ENCODE data around the gene GRM4. TPM values are rescaled to one million over a fixed set of nuclear protein-coding genes. Genes with fewer than 3 reads are reported as not detected.

The GRM4 gene
- total RNA-seq, 1 experiment from 2014 or later = not detected

DNA sequence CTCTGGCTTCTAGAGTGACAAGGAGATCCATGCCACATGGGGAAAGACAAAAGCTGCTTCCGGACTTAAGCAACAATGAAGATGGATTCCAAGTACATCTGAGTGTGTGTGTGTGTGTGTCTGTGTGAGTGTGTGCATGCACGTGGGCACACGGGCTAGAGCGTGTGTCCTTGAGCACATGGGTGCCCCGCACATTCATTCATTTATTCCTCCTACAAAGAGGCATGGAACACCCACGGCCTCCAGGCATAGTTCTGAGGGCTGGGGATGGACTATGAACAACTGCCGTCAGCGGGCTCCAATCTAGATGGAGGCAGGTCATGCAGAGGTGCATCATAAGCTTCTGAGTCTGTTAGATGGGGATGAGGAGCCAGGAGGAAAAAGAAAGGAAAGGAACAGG lies 49.1 kb downstream of the GRM4 start:
- Histone ChIP-seq H3K79me2 (ENCODE audit: low read length) (no peaks in the 10 kb centered on the region), H3K27me3 (ENCODE audit: low read length) (peaks cover 42% of the 10 kb centered on the region), H3K4me2 (ENCODE audit: low read length) (no peak overlapping the region), H2AFZ (ENCODE audit: low read length) (no peak overlapping the region), H3K4me3 (ENCODE audit: low read length) (no peak overlapping the region), H3K4me1 (ENCODE audit: insufficient read depth, low read length) (no peaks in the 10 kb centered on the region), H3F3A (ENCODE audit: low read length, unreplicated experiment) (no peaks in the 10 kb centered on the region), H3K27ac (ENCODE audit: low read length) (no peak overlapping the region), H3K9ac (ENCODE audit: low read length) (no peak overlapping the region), H3K36me3 (ENCODE audit: low read depth, low read length) (no peaks in the 10 kb centered on the region), H3K9me2 (replicated peaks; ENCODE audit: low read length) (no peaks in the 10 kb centered on the region), H4K20me1 (ENCODE audit: low read length) (no peaks in the 10 kb centered on the region), H3K9me3 (ENCODE audit: low read length) (no peaks in the 10 kb centered on the region)
- no TSS peak for BruUV-seq (replicated peaks)
- intact Hi-C loops (cut with micrococcal nuclease) = no loop called here
- ChIA-PET POLR2A (ENCODE audit: unreplicated experiment) (no interaction called here), CTCF (no interaction called here)
- DNase-seq (no peak), ATAC-seq (no peak)
- no peak for TF ChIP-seq EZH2phosphoT487 (IDR thresholded peaks at IDR 0.05; ENCODE audit: borderline replicate concordance, low read length)
- no peak for TF ChIP-seq EZH2 (IDR thresholded peaks at IDR 0.05; ENCODE audit: low read length, unreplicated experiment)
- TF ChIP-seq, protein P1, sequence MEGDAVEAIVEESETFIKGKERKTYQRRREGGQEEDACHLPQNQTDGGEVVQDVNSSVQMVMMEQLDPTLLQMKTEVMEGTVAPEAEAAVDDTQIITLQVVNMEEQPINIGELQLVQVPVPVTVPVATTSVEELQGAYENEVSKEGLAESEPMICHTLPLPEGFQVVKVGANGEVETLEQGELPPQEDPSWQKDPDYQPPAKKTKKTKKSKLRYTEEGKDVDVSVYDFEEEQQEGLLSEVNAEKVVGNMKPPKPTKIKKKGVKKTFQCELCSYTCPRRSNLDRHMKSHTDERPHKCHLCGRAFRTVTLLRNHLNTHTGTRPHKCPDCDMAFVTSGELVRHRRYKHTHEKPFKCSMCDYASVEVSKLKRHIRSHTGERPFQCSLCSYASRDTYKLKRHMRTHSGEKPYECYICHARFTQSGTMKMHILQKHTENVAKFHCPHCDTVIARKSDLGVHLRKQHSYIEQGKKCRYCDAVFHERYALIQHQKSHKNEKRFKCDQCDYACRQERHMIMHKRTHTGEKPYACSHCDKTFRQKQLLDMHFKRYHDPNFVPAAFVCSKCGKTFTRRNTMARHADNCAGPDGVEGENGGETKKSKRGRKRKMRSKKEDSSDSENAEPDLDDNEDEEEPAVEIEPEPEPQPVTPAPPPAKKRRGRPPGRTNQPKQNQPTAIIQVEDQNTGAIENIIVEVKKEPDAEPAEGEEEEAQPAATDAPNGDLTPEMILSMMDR (conservative IDR thresholded peaks at IDR 0.05; ENCODE audit: low read depth, low read length) = no peak

DNA sequence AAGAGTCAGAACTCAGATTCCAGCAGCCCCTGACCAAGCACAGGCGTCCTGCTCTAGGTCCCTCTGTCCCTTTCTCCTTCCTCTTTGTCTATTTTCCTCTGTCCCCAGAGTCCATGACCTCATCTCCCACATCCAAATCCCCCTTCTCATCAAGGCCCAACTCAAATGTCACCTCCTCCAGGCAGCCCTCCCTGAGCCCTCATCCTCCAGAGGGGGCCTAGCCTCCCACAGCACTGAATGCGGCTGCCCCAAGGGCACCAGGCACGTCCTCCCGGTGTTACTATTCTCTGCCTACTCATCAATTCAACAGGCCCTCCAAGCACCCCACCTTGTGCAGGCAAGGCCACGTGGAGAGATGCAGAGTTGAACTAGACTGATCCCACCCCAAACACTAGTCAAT lies 49.7 kb downstream of the GRM4 start:
- Histone ChIP-seq H3K36me3 (ENCODE audit: low read depth, low read length) (no peaks in the 10 kb centered on the region), H3K9me2 (replicated peaks; ENCODE audit: low read length) (no peaks in the 10 kb centered on the region), H4K20me1 (ENCODE audit: low read length) (no peaks in the 10 kb centered on the region), H3K4me2 (ENCODE audit: low read length) (no peak overlapping the region), H3F3A (ENCODE audit: low read length, unreplicated experiment) (no peaks in the 10 kb centered on the region), H3K9ac (ENCODE audit: low read length) (no peak overlapping the region), H3K4me3 (ENCODE audit: low read length) (no peak overlapping the region), H3K27me3 (ENCODE audit: low read length) (peaks cover 41% of the 10 kb centered on the region), H3K79me2 (ENCODE audit: low read length) (no peaks in the 10 kb centered on the region), H3K27ac (ENCODE audit: low read length) (no peak overlapping the region), H3K9me3 (ENCODE audit: low read length) (no peaks in the 10 kb centered on the region), H2AFZ (ENCODE audit: low read length) (no peak overlapping the region), H3K4me1 (ENCODE audit: insufficient read depth, low read length) (no peaks in the 10 kb centered on the region)
- BruUV-seq (replicated peaks) = no TSS peak
- TF ChIP-seq EZH2 (IDR thresholded peaks at IDR 0.05; ENCODE audit: low read length, unreplicated experiment) (no peak), EZH2phosphoT487 (IDR thresholded peaks at IDR 0.05; ENCODE audit: borderline replicate concordance, low read length) (no peak)
- TF ChIP-seq, protein P1 (conservative IDR thresholded peaks at IDR 0.05; ENCODE audit: low read depth, low read length) = no peak
- intact Hi-C loops (cut with micrococcal nuclease) = no loop called here
- ChIA-PET CTCF (no interaction called here), POLR2A (ENCODE audit: unreplicated experiment) (no interaction called here)
- ATAC-seq = no peak
- DNase-seq = no peak

DNA sequence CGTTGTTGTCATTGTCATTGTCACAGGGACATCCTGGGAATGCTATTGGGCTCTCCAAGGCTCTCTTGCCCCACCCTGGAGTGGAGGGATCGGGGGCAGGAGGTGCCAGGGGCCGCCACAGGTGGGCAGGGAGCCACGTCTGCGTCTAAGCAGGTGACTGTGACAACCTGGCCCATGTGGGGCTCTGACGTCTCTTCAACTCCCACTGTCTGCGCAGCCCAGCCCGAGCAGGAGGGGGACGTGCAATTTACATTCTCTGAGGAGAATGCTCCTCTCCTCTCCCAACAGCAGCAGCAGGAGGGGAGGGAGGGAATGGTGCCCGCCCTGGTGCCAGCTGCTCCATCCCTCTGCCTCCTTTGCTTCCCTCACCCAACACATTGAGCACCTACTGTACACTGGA lies 50.1 kb downstream of the GRM4 start:
- no TSS peak for BruUV-seq (replicated peaks)
- no peaks in the 10 kb centered on the region for H3F3A ChIP-seq (ENCODE audit: low read length, unreplicated experiment)
- intact Hi-C loops (cut with micrococcal nuclease) = no loop called here

More for the DNA sequence above, 50.1 kb downstream of the GRM4 start:
- Histone ChIP-seq H3K9me3 (ENCODE audit: low read length) (no peaks in the 10 kb centered on the region), H3K4me2 (ENCODE audit: low read length) (no peak overlapping the region), H3K27me3 (ENCODE audit: low read length) (peaks cover 39% of the 10 kb centered on the region), H3K9ac (ENCODE audit: low read length) (no peak overlapping the region), H2AFZ (ENCODE audit: low read length) (no peak overlapping the region), H3K36me3 (ENCODE audit: low read depth, low read length) (no peaks in the 10 kb centered on the region), H3K4me1 (ENCODE audit: insufficient read depth, low read length) (no peaks in the 10 kb centered on the region), H3K9me2 (replicated peaks; ENCODE audit: low read length) (no peaks in the 10 kb centered on the region), H4K20me1 (ENCODE audit: low read length) (no peaks in the 10 kb centered on the region), H3K27ac (ENCODE audit: low read length) (no peak overlapping the region), H3K4me3 (ENCODE audit: low read length) (no peak overlapping the region), H3K79me2 (ENCODE audit: low read length) (no peaks in the 10 kb centered on the region)
- POLR2A ChIA-PET (ENCODE audit: unreplicated experiment) = no interaction called here
- no peak for DNase-seq
- ATAC-seq = no peak
- TF ChIP-seq EZH2 (IDR thresholded peaks at IDR 0.05; ENCODE audit: low read length, unreplicated experiment) = no peak
- TF ChIP-seq EZH2phosphoT487 (IDR thresholded peaks at IDR 0.05; ENCODE audit: borderline replicate concordance, low read length) = no peak
- TF ChIP-seq, protein P1 (conservative IDR thresholded peaks at IDR 0.05; ENCODE audit: low read depth, low read length) = no peak
- CTCF ChIA-PET = no interaction called here
